Stromal cell of bone marrow (primary cell): ENCODE results near the gene TMEM132D.

ENCODE experiments used
- DNase-seq: peaks from one replicate; pipeline ENCODE4 v3.0.0-alpha.2; 2012; ENCODE audit warnings: low read depth

TMEM132D gene

GRCh38 chr12:129873111-129873832, 30.6 kb downstream of the TMEM132D start:
- no peak for DNase-seq

DNA sequence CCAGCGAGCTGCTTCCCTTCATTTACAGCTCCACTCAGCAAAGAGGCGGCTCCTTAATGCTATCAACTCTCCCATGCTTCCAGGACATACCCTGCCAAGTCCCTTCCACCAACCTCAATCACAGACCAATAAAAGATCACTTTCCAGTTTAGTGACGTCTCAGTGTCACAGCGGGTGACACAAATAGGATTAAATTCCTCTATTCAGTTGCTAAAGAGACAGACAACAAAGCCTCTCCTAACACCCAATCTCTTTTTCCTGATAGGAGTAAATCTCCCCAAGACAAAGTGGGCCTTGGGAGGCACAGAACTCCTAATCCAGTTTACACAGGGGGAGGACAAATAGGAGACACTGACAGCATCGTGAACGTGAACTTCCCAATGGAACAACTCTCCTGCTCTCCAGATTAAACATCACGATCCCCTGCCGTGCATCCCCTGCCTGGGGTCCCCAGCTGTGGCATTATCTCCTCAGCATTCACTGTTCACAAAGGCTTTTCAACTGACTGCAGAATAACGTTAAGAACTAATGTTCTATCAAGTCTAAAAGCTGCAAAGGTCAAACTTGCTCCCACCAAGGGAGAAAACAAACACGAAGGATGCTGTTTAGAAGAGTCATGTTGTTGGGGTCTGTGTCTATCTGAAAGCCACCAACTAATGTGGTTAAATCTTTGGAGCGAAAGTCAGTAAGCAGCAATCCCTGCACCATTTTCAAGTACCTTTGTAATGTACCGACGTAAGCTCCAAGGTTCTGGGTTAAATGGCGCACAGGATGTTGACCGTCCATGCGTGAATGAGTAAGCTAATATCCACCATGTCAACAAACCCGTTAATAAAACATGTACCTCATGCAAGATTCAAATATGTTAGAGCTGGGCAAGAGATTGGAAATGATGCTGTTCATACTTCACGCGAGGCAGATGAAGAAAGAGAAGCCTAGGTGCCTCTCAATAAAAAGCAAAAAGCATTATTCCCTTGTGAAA, 31.5 kb downstream of the TMEM132D start:
- no peak for DNase-seq

- no peak for DNase-seq
These were observed 33.0 kb downstream of the TMEM132D start for GRCh38 chr12:129870796-129871195.

GRCh38 chr12:129870136-129870535, 33.7 kb downstream of the TMEM132D start:
- no peak for DNase-seq

DNA sequence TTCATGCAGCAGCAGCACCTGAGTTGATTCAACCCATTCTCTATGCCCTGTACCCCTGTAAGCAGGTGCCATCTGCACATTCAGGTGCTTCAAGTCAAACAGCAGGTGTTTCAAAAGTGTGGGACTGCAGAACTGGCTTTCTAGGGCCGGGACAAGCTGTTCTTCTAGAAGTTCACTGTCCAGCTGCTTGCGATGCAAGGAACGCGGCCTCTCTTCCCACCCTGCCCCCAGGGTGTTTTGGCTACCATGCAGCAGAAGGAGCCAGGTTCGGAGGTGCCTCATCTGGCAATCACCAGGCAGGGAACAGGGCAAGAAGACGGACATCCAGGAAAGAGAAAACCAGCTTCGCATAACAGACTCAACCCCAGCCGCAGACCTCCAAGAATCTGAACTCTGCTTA, 35.2 kb downstream of the TMEM132D start:
- no peak for DNase-seq

- DNase-seq = no peak
These were observed 39.9 kb downstream of the TMEM132D start for GRCh38 chr12:129863938-129864337.

GRCh38 chr12:129862561-129863175, 41.2 kb downstream of the TMEM132D start:
- no peak for DNase-seq

DNA sequence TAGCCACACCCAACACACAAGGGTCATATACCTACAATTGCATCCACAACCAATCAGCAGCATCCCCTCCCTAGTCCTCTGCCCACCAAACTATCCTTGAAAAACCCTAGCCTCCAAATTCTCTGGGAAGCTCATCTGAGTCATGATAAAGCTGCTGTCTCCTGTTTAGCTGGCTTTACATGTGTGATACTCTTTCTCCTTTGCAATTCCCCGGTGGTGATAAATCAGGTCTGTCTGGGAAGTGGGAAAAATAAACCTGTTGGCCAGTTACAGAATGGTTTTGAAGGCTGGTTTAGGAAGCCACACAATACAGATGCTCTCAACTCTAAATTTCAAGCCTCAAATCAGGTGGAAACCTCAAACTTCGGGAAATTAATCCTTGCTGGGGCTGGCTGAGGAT, 41.9 kb downstream of the TMEM132D start:
- DNase-seq = no peak

DNA sequence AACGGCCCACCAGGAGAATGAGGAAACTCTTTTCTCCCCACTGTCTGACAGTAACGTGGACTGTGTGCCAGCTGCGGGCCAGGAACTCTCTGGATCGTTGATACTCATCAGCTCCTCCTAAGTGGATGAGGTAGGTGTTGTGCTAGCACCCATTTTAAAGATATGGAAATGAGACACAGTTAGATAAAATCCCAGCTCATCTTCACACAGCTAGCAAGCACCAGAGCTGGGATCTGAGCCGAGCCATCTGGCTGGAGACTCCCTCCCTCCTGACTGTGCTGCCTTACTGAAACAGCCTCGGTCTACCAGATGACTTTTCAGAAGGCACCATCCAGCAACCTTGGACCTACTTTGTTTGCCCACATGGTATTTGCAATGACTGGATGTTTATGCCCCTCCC, 49.2 kb downstream of the TMEM132D start:
- no peak for DNase-seq

- no peak for DNase-seq
These were observed 52.5 kb downstream of the TMEM132D start for GRCh38 chr12:129851296-129851695.

- DNase-seq = no peak
These were observed 54.9 kb downstream of the TMEM132D start for GRCh38 chr12:129848876-129849275.

- no peak for DNase-seq
These were observed 56.8 kb downstream of the TMEM132D start for GRCh38 chr12:129847063-129847462.

DNA sequence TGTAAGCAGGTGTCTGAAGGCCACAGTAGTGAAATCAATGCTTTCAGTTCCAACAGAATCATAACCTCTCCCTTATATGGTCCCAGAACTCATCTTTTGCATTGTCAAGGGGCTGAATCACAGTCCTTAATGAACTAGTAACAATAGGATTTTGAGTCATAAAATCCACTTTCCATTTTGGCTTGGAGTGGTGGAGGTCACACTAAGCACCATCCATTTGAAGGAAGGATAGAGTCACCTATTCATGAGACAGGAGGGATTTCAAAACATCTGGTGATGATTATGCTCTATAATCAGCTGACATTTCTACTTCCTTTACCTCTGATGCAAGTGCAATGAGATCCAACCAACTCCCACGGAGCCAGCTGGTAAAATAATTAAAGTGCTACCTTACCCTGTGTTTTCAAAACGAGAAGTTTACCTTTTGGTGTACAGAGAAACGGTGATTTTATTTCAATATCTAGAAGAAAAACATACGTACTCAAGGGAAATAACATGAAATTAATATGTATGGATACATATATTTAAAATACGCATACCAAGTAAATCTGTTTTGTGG, 59.1 kb downstream of the TMEM132D start:
- DNase-seq = no peak

DNA sequence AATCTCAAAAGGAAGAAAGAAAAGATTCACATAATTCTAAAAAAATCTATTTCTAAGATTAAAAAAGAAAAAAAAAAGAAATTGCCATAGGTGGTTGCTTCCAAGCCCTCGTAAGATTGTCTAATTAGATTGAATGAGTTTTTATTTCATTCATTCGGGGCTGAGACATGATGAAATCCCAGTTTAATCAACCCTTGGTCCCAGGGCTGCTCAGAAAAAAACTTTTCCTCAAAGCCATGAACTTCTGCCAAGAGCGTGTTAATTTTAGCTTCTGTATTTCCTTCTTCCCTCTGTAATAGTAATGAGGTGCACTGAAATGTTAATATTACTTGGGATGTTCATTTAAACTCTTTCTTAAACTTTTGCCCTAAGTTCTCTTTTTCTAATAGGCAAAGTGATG, 62.6 kb downstream of the TMEM132D start:
- no peak for DNase-seq

GRCh38 chr12:129840145-129840884, 63.5 kb downstream of the TMEM132D start:
- no peak for DNase-seq

- DNase-seq = no peak
These were observed 64.1 kb downstream of the TMEM132D start for GRCh38 chr12:129839679-129840078.

- DNase-seq = no peak
These were observed 72.5 kb downstream of the TMEM132D start for GRCh38 chr12:129831294-129831693.

DNA sequence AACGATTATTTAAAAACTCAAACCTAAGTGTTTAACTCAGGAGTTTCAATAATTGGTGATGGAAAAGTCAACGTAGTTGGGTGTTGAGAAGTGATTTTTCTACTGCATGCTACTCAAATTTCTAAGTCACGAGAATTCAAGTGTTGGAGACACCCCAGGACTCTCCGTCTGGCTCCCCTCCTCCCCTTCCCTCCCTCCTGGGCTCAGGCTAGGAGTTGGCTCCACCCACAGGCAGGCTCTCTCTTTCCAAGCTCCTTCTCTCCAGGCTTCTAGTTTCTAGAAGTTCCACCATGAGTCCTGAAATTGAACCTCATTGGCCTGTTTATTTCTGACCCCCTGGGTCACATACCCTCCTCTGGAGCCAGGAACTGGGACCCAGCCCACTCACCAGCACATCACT, 73.0 kb downstream of the TMEM132D start:
- DNase-seq = no peak

GRCh38 chr12:129827866-129828384, 75.9 kb downstream of the TMEM132D start:
- no peak for DNase-seq

DNA sequence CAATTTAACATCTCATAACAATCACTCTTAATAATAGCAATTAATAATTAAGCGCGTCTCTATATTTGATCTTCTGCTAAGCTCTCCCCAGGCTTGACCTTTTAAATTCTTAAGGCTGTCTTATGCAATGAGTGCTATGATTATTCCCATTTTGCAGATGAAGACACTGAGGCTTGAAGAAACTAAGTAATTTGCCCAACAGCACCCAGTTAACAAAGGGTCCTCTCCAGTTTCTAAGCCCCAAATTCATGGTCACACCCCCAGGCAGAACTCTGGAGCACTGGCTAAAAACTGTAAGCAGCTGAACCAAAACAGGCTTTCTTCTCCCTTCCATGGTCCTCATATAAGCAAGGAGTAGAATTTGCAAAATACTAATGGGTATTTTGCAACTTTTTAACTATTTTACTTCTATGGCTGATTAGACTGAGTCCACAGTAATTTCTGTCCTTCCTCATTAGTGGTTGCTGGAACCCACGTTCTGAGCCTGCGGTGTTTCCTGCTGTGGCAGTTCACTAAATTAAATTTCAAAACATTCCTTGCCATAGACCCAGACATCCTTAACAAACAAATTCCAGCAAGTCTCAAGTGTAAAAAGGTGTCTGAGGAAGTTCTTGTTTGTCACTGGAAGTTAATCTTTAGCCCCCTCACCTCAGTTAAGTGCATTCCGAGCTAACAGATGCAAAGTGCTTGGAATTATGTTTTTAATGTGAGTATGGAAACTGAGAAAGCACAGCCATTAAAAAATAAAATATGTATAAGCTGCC, 76.5 kb downstream of the TMEM132D start:
- no peak for DNase-seq

- DNase-seq = no peak
These were observed 77.6 kb downstream of the TMEM132D start for GRCh38 chr12:129826273-129826672.
